GM19397 (cell line): Measurements from ENCODE around the gene CCNE1.

Source experiments
- ATAC-seq: cut with Tn5 transposase; IDR thresholded peaks from one replicate; pipeline ENCODE4 v1.9.1; 2021; ENCODE audit warnings: mild to moderate bottlenecking, moderate library complexity; ENCODE audit not compliant: unreplicated experiment

The CCNE1 gene

GRCh38 chr19:29811125-29812079 lies at the start of gene CCNE1:
CCNE1 (plus strand) TSS chr19:29811991; CDS start chr19:29812556, 565 bp downstream.
- ATAC-seq, result peak; percentile 75

GRCh38 chr19:29763196-29763595 lies 48.6 kb upstream of the CCNE1 start:
- ATAC-seq, result no peak

- ATAC-seq, result no peak
Measured at GRCh38 chr19:29764361-29764760, 47.4 kb upstream of the CCNE1 start.

DNA sequence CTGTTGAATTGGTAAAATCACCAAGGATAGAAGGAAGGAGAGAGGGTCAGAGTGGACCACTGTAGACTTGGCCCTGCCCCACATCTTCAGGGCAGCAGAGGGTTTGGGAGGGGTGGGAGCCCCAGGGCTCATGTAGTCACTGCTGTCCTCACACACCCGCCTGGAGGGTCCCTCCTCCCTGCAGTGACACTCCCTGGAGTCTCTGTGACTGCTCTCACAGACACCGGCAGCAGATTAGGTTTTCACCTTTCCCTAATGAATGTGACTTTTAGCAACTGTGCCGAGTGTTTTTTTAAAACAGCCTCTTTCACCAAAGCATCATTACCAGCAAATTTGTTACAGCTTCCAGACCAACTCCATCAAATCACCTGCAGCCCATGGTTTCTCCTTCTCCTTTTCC lies 45.7 kb upstream of the CCNE1 start:
- no peak for ATAC-seq

DNA sequence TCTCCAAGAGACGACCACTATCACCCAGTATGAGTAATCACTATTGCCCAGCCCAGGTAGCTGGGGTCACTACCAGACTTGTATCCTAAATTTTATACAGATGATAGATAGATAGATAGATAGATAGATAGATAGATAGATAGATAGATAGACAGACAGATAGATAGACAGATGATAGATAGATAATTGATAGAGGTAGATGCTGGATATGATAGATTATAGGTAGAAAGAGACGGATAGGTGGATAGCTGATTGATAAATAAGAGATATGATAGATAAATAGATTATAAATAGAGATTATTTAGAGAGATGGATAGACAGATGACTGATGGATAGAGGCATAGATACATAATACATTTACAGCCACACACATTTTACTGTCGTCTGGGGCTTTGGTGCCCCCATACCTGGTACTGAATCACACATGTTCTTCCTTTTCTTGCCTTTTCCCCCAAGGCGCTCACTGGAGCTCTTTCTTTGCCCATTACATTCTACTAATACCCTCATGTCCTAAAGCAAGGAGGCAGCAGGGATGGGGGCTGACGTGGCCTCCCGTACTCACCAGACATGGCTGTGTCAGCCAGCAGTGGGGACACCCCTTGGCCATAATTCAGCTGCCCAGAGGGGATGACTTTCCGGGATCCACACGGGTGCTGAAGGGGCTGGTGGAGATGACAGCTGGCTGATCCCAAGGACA lies 44.6 kb upstream of the CCNE1 start:
- ATAC-seq, result no peak

- no peak for ATAC-seq
Measured at GRCh38 chr19:29768166-29768565, 43.6 kb upstream of the CCNE1 start.

DNA sequence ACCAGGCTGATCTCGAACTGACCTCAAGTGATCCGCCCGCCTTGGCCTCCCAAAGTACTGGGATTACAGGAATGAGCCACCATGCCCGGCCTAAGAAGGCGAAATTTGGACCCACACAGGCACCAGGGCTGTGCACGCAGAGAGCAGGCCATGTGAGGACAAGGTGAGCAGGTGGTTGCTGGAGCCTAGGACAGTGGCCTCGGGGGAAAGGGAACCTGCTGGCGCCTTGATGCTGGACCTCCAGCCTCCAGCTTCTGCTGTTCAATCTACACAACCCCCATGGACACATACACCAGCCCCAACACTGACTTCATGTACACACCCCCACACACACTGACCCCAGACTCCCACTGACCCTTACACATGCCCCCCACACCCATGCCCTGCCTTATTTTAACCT lies 41.8 kb upstream of the CCNE1 start:
- ATAC-seq, result no peak

- no peak for ATAC-seq
Measured at GRCh38 chr19:29770648-29771047, 41.1 kb upstream of the CCNE1 start.

- no peak for ATAC-seq
Measured at GRCh38 chr19:29771708-29772414, 39.9 kb upstream of the CCNE1 start.

DNA sequence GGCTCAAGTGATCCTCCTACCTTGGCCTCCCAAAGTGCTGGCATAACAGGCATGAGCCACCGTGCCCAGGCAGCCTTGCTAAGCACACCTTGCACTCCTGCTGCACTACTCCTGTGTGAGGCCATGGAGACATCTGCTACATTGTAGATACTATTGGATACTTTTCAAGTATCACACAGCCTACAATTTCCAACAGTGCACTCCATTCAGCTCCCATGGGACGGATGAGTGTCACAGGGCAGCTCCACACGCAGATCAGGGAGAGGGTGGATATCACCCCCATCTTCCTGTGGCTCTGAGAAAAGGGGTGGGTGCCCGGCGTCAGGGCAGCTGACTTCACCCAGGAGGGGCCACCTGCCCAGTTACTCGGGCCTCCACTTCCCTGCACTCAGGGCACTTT lies 39.1 kb upstream of the CCNE1 start:
- no peak for ATAC-seq

DNA sequence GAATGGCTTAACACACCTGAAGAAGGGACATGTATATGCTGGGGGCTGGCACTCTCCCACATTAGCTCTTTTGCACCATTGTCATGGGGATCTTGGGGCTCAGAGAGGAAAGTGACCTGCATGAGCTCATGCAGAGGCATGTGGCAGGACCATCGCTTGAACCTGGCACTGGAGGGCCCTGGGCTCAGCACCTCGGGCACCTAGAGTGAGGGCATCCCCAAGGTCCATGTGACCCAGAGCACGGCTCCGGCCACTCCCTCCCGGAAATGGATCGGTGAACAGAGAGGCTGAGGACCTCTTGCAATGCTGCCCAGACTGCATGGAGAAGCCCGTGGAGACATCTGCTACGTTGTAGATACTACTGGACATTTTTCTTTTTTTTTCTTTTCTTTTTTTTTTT lies 38.6 kb upstream of the CCNE1 start:
- ATAC-seq, result no peak

DNA sequence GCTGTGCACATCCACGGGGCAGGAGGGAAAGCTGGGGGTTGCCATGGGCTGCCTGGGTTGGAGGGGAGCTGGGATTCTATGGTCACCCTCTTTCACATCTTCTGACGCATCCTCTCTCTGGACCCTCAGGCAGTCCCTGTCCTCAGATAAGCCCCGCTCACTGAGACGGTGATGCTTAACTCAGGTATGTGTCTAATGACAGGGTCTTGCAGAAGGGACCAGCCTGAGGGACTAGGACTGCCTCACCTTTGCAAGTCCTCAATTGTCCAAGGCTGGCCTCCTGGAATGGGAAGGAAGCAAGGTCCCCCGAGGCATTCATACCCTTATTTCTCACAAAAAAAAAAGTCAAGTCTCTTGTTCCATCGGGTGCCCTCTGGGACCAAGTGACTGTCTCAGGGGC lies 37.7 kb upstream of the CCNE1 start:
- ATAC-seq, result no peak

DNA sequence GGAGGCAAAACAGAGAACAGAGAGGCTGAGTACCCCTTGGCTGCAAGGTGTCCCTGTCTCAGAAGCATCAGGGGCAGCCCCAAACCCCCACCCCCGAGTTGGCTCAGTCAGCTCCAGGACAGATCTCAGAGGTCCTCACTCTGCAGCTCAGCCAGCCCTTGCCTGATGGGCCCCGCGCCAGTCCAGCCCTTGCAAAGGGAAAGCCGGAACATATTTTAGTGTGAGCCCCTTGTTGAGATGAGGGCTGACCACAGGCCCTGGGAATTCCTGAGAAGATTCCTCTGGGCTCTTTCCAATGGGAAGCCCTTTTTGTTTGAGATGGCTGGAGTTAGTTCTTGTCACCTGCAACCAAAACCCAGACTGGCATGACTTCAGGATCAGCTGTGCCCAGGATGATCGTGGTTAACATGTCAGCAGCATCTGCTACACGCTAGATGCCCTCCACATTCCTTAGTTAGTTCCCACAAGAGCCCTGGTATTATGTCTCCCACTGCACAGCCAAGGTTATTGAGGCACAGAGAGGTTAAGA lies 33.9 kb upstream of the CCNE1 start:
- ATAC-seq, result no peak

- ATAC-seq, result no peak
Measured at GRCh38 chr19:29779921-29780320, 31.9 kb upstream of the CCNE1 start.

GRCh38 chr19:29781386-29782259 lies 30.2 kb upstream of the CCNE1 start:
- ATAC-seq, result no peak

DNA sequence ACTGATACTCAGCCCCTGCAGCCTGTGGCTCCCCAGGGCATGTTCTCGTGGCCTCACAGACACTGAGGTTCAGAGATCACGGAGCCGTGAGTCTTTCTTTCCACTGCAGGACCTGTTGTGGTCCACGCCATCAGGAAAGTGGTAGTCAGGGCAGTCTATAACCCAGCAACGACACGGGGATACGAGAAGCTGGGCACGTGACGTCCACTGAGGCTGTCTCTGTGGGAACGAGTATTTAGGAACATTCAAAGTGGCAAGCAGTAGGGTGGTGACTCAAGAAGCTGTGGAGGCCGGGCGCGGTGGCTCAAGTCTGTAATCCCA lies 29.6 kb upstream of the CCNE1 start:
- ATAC-seq, result no peak

- ATAC-seq, result no peak
Measured at GRCh38 chr19:29783627-29784190, 28.1 kb upstream of the CCNE1 start.

GRCh38 chr19:29784598-29785223 lies 27.1 kb upstream of the CCNE1 start:
- no peak for ATAC-seq

- no peak for ATAC-seq
Measured at GRCh38 chr19:29785360-29785759, 26.4 kb upstream of the CCNE1 start.
